Endothelial cell of umbilical vein (primary cell): ENCODE measurements around the gene TNRC6A.

Experiments used
- EZH2 ChIP-seq: IDR thresholded peaks from 2 replicates; pipeline ENCODE4 v1.6.1; 2012; ENCODE audit warnings: borderline replicate concordance, low read depth, mild to moderate bottlenecking, moderate library complexity, low read length, inconsistent platforms; ENCODE audit not compliant: severe bottlenecking
- JUN ChIP-seq: IDR thresholded peaks from 2 replicates; pipeline ENCODE4 v1.6.1; 2011; ENCODE audit warnings: borderline replicate concordance, low read depth; ENCODE audit not compliant: insufficient read length, insufficient read depth
- MAX ChIP-seq: IDR thresholded peaks from 2 replicates; pipeline ENCODE4 v1.6.1; 2011; ENCODE audit not compliant: insufficient read depth, insufficient read length
- MYC ChIP-seq: IDR thresholded peaks from one replicate; pipeline ENCODE4 v1.6.1; 2011; ENCODE audit warnings: mild to moderate bottlenecking, low read depth, low read length
- POLR2A ChIP-seq: IDR thresholded peaks from 2 replicates; pipeline ENCODE4 v1.6.1; 2012; ENCODE audit warnings: low read depth, mild to moderate bottlenecking, control low read depth, low read length
- POLR2AphosphoS5 ChIP-seq: IDR thresholded peaks from 2 replicates; pipeline ENCODE4 v1.6.1; 2012; ENCODE audit warnings: low read depth, mild to moderate bottlenecking, control low read depth, low read length, moderate library complexity; ENCODE audit not compliant: insufficient read depth
- TF ChIP-seq, protein P1 (sequence below), 2 donors: IDR thresholded peaks; 1 replicate in 1 of 2; 2 replicates in 1 of 2; pipeline ENCODE4 v1.5.1; 2011; ENCODE audit warnings: low read length in 2 of 2, mild to moderate bottlenecking in 2 of 2, moderate library complexity in 2 of 2, control low read depth in 1 of 2, inconsistent platforms in 1 of 2, low read depth in 1 of 2; ENCODE audit not compliant: insufficient read depth in 1 of 2; ENCODE audit errors: extremely low read depth in 1 of 2

DNA sequence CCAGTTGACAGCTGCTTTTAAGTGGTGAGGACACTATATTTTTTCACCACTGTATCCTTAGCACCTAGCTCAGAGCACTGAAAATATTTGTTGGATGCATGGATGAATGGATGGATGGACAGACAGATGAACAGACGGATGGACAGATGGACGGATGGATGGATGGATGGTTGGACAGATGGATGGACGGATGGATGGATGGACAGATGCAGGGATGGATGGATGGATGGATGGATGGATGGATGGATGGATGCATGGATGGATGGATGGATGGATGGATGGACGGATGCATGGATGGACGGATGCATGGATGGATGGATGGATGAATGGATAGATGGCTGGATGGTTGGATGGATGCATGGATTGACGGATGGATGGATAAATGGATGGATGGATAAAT, 103.9 kb downstream of the TNRC6A start:
- TF ChIP-seq, protein P1, sequence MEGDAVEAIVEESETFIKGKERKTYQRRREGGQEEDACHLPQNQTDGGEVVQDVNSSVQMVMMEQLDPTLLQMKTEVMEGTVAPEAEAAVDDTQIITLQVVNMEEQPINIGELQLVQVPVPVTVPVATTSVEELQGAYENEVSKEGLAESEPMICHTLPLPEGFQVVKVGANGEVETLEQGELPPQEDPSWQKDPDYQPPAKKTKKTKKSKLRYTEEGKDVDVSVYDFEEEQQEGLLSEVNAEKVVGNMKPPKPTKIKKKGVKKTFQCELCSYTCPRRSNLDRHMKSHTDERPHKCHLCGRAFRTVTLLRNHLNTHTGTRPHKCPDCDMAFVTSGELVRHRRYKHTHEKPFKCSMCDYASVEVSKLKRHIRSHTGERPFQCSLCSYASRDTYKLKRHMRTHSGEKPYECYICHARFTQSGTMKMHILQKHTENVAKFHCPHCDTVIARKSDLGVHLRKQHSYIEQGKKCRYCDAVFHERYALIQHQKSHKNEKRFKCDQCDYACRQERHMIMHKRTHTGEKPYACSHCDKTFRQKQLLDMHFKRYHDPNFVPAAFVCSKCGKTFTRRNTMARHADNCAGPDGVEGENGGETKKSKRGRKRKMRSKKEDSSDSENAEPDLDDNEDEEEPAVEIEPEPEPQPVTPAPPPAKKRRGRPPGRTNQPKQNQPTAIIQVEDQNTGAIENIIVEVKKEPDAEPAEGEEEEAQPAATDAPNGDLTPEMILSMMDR (IDR thresholded peaks at IDR 0.05; ENCODE audit: extremely low read depth in 1 of 2, insufficient read depth in 1 of 2, low read depth in 1 of 2, low read length in 2 of 2): no peak
- TF ChIP-seq MAX (no peak), POLR2A (no peak), EZH2 (no peak), MYC (no peak), JUN (no peak), POLR2AphosphoS5 (no peak)
